CD4-positive, alpha-beta memory T cell (primary cell): ENCODE measurements around the gene DENND5A. TPM values are rescaled to one million over a fixed set of nuclear protein-coding genes. Genes with fewer than 3 reads are reported as not detected.
"Not testable (repeated sequence)": the region's sequence is repeated elsewhere in the genome, so short reads cannot be mapped to it uniquely, and the experiment has no call there.

Experiments
- CTCF ChIA-PET: fragments of 350-600 bp; sonication (Branson Sonifier 250); formaldehyde crosslinking; loops from one replicate; lab custom pipeline; 2021; ENCODE audit warnings: inconsistent platforms; ENCODE audit not compliant: partially characterized antibody; lab: Charles Lee
- POLR2A ChIA-PET: fragments of 350-600 bp; sonication (Branson Sonifier 250); formaldehyde crosslinking; loops from one replicate; lab custom pipeline; 2021; ENCODE audit not compliant: partially characterized antibody; lab: Charles Lee
- DNase-seq, 5 donors: peaks; one replicate each; pipeline versions ENCODE4 v3.0.0 to v3.0.0-alpha.2; 2020 to 2022; ENCODE audit warnings: mixed read lengths in 1 of 5
- H3K27ac ChIP-seq: one replicate; pipeline ENCODE4 v1.7.0; 2013; ENCODE audit warnings: low read depth, low read length
- H3K27me3 ChIP-seq: 2 replicates; pipeline ENCODE4 v1.7.0; 2013; ENCODE audit warnings: mild to moderate bottlenecking, low read length, moderate library complexity; ENCODE audit not compliant: insufficient read depth
- H3K36me3 ChIP-seq: 2 replicates; pipeline ENCODE4 v1.7.0; 2013; ENCODE audit warnings: mild to moderate bottlenecking, low read length, moderate library complexity; ENCODE audit not compliant: insufficient read depth
- H3K4me1 ChIP-seq: 2 replicates; pipeline ENCODE4 v1.7.0; 2013; ENCODE audit warnings: mild to moderate bottlenecking, low read length, moderate library complexity; ENCODE audit not compliant: insufficient read depth
- H3K4me3 ChIP-seq, 2 donors: one replicate each; pipeline ENCODE4 v1.7.0; 2013; ENCODE audit warnings: low read length in 2 of 2, mild to moderate bottlenecking in 1 of 2
- H3K9me3 ChIP-seq, 2 donors: one replicate each; pipeline ENCODE4 v1.7.0; 2013; ENCODE audit warnings: low read length in 2 of 2, control low read depth in 1 of 2; ENCODE audit not compliant: control insufficient read depth in 1 of 2
- H3K27ac Mint-ChIP-seq, 7 donors: one replicate each; pipeline ENCODE4 v1.8.0; 2020 to 2021; ENCODE audit warnings: mixed read lengths in 7 of 7, mild to moderate bottlenecking in 6 of 7, inconsistent platforms in 3 of 7, moderate library complexity in 3 of 7
- H3K27me3 Mint-ChIP-seq, 2 donors: one replicate each; pipeline ENCODE4 v1.8.0; 2020 to 2021; ENCODE audit warnings: mixed read lengths in 2 of 2
- H3K36me3 Mint-ChIP-seq, 2 donors: one replicate each; pipeline ENCODE4 v1.8.0; 2020 to 2021; ENCODE audit warnings: mixed read lengths in 2 of 2, inconsistent platforms in 1 of 2, mild to moderate bottlenecking in 1 of 2
- H3K4me1 Mint-ChIP-seq, 4 donors: one replicate each; pipeline ENCODE4 v1.8.0; 2020 to 2021; ENCODE audit warnings: mixed read lengths in 4 of 4, mild to moderate bottlenecking in 1 of 4
- H3K4me3 Mint-ChIP-seq, 8 donors: one replicate each; pipeline ENCODE4 v1.8.0; 2020 to 2021; ENCODE audit warnings: mixed read lengths in 8 of 8, mild to moderate bottlenecking in 7 of 8, moderate library complexity in 6 of 8, inconsistent platforms in 3 of 8
- H3K9me3 Mint-ChIP-seq, 8 donors: one replicate each; pipeline ENCODE4 v1.8.0; 2020 to 2021; ENCODE audit warnings: mixed read lengths in 8 of 8, mild to moderate bottlenecking in 5 of 8, inconsistent platforms in 3 of 8, moderate library complexity in 1 of 8
- intact Hi-C: fragments of 100-400 bp; cut with micrococcal nuclease; formaldehyde crosslinking; loops from one replicate; pipeline ENCODE4 v1.15.1; 2023
- polyA plus RNA-seq, 2 donors: library from polyadenylated mRNA; unstranded; fragments of 300-500 nt; fragmentation: Illumina TruSeq; gene quantifications; one replicate each; pipeline ENCODE4 v1.2.3, GENCODE V29; 2021
- total RNA-seq, 2 experiments: library from RNA; stranded (reverse); gene quantifications; one replicate each; pipeline ENCODE4 v1.2.3, GENCODE V29; 2021

Gene DENND5A
- total and polyA plus RNA-seq, 4 experiments from 2014 or later: 14.5 to 61.9 (median 49.1) TPM

- Mint-ChIP-seq H3K36me3 (peaks cover 0 to 6% of the 10 kb centered on the region in 2 donors), H3K4me3 (peak overlapping the region in 1 of 8 donors; percentile 23), H3K9me3 (peaks cover 0 to 2% (median 0%) of the 10 kb centered on the region in 8 donors), H3K4me1 (peaks cover 26 to 49% (median 37%) of the 10 kb centered on the region in 4 donors), H3K27me3 (no peaks in the 10 kb centered on the region), H3K27ac (no peak overlapping the region)
- ChIA-PET CTCF (interaction anchor here (1.5 kb wide), 1 partner anchor 94 kb away, joined by 4 read pairs; no protein-coding TSS in a partner anchor), POLR2A (interaction anchor here (1.3 kb wide), 1 partner anchor 228 kb away, joined by 5 read pairs; the partner anchor contains the start of gene ZNF143)
- Histone ChIP-seq H3K4me3 (no peak overlapping the region), H3K27me3 (no peaks in the 10 kb centered on the region), H3K4me1 (peaks cover 20% of the 10 kb centered on the region), H3K36me3 (no peaks in the 10 kb centered on the region), H3K9me3 (no peaks in the 10 kb centered on the region), H3K27ac (no peak overlapping the region)
- DNase-seq: no peak
- intact Hi-C loops: no loop called here
Measured at GRCh38 chr11:9232482-9232881, 32.7 kb downstream of the DENND5A start.

- H3K27ac Mint-ChIP-seq: peak overlapping the region in 5 of 7 donors; percentile 6 to 60 (median 46)
- peaks cover 27 to 52% (median 37%) of the 10 kb centered on the region in 4 donors for H3K4me1 Mint-ChIP-seq
- peaks cover 0 to 2% (median 0%) of the 10 kb centered on the region in 8 donors for H3K9me3 Mint-ChIP-seq
- peaks cover 0 to 6% of the 10 kb centered on the region in 2 donors for H3K36me3 Mint-ChIP-seq
- H3K4me3 ChIP-seq: no peak overlapping the region
- intact Hi-C loops: no loop called here
- ChIA-PET POLR2A (interaction anchor here (1.2 to 1.3 kb wide), 2 partner anchors 82 to 229 kb away, joined by 3 to 5 read pairs; partner anchors contain the start of gene ZNF143), CTCF (interaction anchor here (1.2 to 1.5 kb wide), 2 partner anchors 9 to 94 kb away, joined by 3 to 4 read pairs; no protein-coding TSS in a partner anchor)
- no peaks in the 10 kb centered on the region for H3K9me3 ChIP-seq
- peak in 2 of 5 donors; percentile 8 to 26 for DNase-seq
- H3K27ac ChIP-seq: no peak overlapping the region
- H3K27me3 Mint-ChIP-seq: no peaks in the 10 kb centered on the region
- H3K4me1 ChIP-seq: peaks cover 20% of the 10 kb centered on the region
- H3K27me3 ChIP-seq: no peaks in the 10 kb centered on the region
- H3K4me3 Mint-ChIP-seq: peak overlapping the region in 7 of 8 donors; percentile 15 to 80 (median 76)
- H3K36me3 ChIP-seq: no peaks in the 10 kb centered on the region
Measured at GRCh38 chr11:9231848-9232177, 33.3 kb downstream of the DENND5A start.

GRCh38 chr11:9230296-9230695, 34.9 kb downstream of the DENND5A start:
- Mint-ChIP-seq H3K4me1 (peaks cover 26 to 48% (median 36%) of the 10 kb centered on the region in 4 donors), H3K36me3 (peaks cover 0 to 6% of the 10 kb centered on the region in 2 donors), H3K27ac (peak overlapping the region in 1 of 7 donors; percentile 2), H3K9me3 (peaks cover 0 to 2% (median 0%) of the 10 kb centered on the region in 8 donors), H3K27me3 (no peaks in the 10 kb centered on the region), H3K4me3 (peak overlapping the region in 3 of 8 donors; percentile 24 to 70 (median 26))
- H3K4me1 ChIP-seq: peaks cover 20% of the 10 kb centered on the region
- H3K4me3 ChIP-seq: no peak overlapping the region
- H3K27ac ChIP-seq: no peak overlapping the region
- no peaks in the 10 kb centered on the region for H3K9me3 ChIP-seq
- intact Hi-C loops: no loop called here
- no peak for DNase-seq
- POLR2A ChIA-PET: interaction anchor here (1.8 kb wide), 1 partner anchor 50 kb away, joined by 3 read pairs; no protein-coding TSS in a partner anchor
- CTCF ChIA-PET: no interaction called here
- no peaks in the 10 kb centered on the region for H3K36me3 ChIP-seq
- no peaks in the 10 kb centered on the region for H3K27me3 ChIP-seq

GRCh38 chr11:9228091-9228490, 37.1 kb downstream of the DENND5A start:
- no peak for DNase-seq
- Mint-ChIP-seq H3K27ac (no peak overlapping the region), H3K4me3 (no peak overlapping the region), H3K9me3 (no peaks in the 10 kb centered on the region), H3K27me3 (no peaks in the 10 kb centered on the region), H3K36me3 (no peaks in the 10 kb centered on the region), H3K4me1 (peaks cover 27 to 37% (median 31%) of the 10 kb centered on the region in 4 donors)
- Histone ChIP-seq H3K4me1 (peaks cover 20% of the 10 kb centered on the region), H3K36me3 (no peaks in the 10 kb centered on the region), H3K27me3 (no peaks in the 10 kb centered on the region), H3K9me3 (no peaks in the 10 kb centered on the region), H3K4me3 (no peak overlapping the region), H3K27ac (no peak overlapping the region)
- intact Hi-C loops: no loop called here
- CTCF ChIA-PET: interaction anchor here (0.7 kb wide), 1 partner anchor 22 kb away, joined by 4 read pairs; no protein-coding TSS in a partner anchor
- POLR2A ChIA-PET: interaction anchor here (0.6 kb wide), 1 partner anchor 154 kb away, joined by 3 read pairs; no protein-coding TSS in a partner anchor

GRCh38 chr11:9225748-9226298, 39.3 kb downstream of the DENND5A start:
- no peaks in the 10 kb centered on the region for H3K27me3 ChIP-seq
- peaks cover 11% of the 10 kb centered on the region for H3K4me1 ChIP-seq
- Mint-ChIP-seq H3K4me3 (no peak overlapping the region), H3K4me1 (peaks cover 16 to 23% (median 19%) of the 10 kb centered on the region in 4 donors), H3K27ac (no peak overlapping the region), H3K27me3 (no peaks in the 10 kb centered on the region), H3K9me3 (no peaks in the 10 kb centered on the region), H3K36me3 (no peaks in the 10 kb centered on the region)
- DNase-seq: no peak
- no peak overlapping the region for H3K27ac ChIP-seq
- H3K36me3 ChIP-seq: no peaks in the 10 kb centered on the region
- no peak overlapping the region for H3K4me3 ChIP-seq
- CTCF ChIA-PET: interaction anchor here (0.6 to 1.1 kb wide), 2 partner anchors 10 to 13 kb away, joined by 3 read pairs; no protein-coding TSS in a partner anchor
- POLR2A ChIA-PET: no interaction called here
- intact Hi-C loops: no loop called here
- H3K9me3 ChIP-seq: no peaks in the 10 kb centered on the region

- intact Hi-C loops: no loop called here
- Histone ChIP-seq H3K4me3 (no peak overlapping the region), H3K4me1 (no peaks in the 10 kb centered on the region), H3K27ac (no peak overlapping the region), H3K27me3 (no peaks in the 10 kb centered on the region), H3K36me3 (no peaks in the 10 kb centered on the region), H3K9me3 (no peaks in the 10 kb centered on the region)
- Mint-ChIP-seq H3K36me3 (no peaks in the 10 kb centered on the region), H3K27me3 (no peaks in the 10 kb centered on the region), H3K4me3 (no peak overlapping the region), H3K9me3 (no peaks in the 10 kb centered on the region), H3K27ac (no peak overlapping the region), H3K4me1 (peaks cover 8 to 12% (median 11%) of the 10 kb centered on the region in 4 donors)
- DNase-seq: no peak
- CTCF ChIA-PET: interaction anchor here (0.9 to 1.3 kb wide), 2 partner anchors 14 to 85 kb away, joined by 3 to 4 read pairs; no protein-coding TSS in a partner anchor
- POLR2A ChIA-PET: no interaction called here
Measured at GRCh38 chr11:9222654-9223053, 42.5 kb downstream of the DENND5A start.

- H3K4me3 ChIP-seq, H3K27me3 ChIP-seq, H3K36me3 Mint-ChIP-seq, DNase-seq, intact Hi-C loops, H3K36me3 ChIP-seq, H3K9me3 Mint-ChIP-seq, H3K9me3 ChIP-seq, CTCF ChIA-PET, H3K27ac ChIP-seq, H3K27me3 Mint-ChIP-seq, POLR2A ChIA-PET, H3K4me3 Mint-ChIP-seq, H3K27ac Mint-ChIP-seq, H3K4me1 ChIP-seq: not testable (repeated sequence)
- H3K4me1 Mint-ChIP-seq: peaks cover 8 to 15% (median 11%) of the 10 kb centered on the region in 4 donors
Measured at GRCh38 chr11:9220853-9221252, 44.3 kb downstream of the DENND5A start.
